ENCODE data around the gene SP7.

DNA sequence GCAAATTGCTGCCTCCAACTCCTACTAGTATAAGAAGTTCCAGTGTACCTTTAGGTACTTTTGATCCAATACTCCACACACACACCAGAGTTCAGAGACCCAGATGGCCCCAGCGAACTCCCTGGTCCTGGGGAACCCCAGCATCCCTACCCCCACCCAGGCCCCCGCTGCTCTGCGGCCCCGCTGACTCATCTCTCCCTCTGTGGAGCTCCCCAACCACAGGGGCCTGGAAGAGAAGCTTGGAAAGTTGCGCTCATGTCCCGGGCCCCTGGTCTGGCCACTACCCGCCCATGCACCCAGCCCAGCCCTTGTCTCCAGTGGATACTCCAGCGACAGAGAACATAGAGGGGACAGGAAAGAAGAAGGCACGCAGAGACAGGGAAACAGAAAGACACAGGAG, 4.2 kb upstream of the SP7 start:
- TF ChIP-seq, protein P1, sequence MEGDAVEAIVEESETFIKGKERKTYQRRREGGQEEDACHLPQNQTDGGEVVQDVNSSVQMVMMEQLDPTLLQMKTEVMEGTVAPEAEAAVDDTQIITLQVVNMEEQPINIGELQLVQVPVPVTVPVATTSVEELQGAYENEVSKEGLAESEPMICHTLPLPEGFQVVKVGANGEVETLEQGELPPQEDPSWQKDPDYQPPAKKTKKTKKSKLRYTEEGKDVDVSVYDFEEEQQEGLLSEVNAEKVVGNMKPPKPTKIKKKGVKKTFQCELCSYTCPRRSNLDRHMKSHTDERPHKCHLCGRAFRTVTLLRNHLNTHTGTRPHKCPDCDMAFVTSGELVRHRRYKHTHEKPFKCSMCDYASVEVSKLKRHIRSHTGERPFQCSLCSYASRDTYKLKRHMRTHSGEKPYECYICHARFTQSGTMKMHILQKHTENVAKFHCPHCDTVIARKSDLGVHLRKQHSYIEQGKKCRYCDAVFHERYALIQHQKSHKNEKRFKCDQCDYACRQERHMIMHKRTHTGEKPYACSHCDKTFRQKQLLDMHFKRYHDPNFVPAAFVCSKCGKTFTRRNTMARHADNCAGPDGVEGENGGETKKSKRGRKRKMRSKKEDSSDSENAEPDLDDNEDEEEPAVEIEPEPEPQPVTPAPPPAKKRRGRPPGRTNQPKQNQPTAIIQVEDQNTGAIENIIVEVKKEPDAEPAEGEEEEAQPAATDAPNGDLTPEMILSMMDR (IDR thresholded peaks at IDR 0.05) = no peak
- TF ChIP-seq POLR2A (IDR thresholded peaks at IDR 0.05) = no peak

All from uterus (tissue), 2 donors.